ENCODE data around the gene VPS18. TPM values are rescaled to one million over a fixed set of nuclear protein-coding genes. Genes with fewer than 3 reads are reported as not detected.

VPS18 gene
- total RNA-seq, 1 experiment from 2014 or later: 14.3 TPM

- no peak for DNase-seq
- no TSS peak for BruUV-seq (replicated peaks)
- Mint-ChIP-seq H3K27ac (ENCODE audit: unreplicated experiment) (no peak overlapping the region), H3K36me3 (ENCODE audit: insufficient read depth, unreplicated experiment) (peaks cover 14% of the 10 kb centered on the region), H3K9me3 (ENCODE audit: low read depth, unreplicated experiment) (no peaks in the 10 kb centered on the region), H3K4me1 (ENCODE audit: low read depth, unreplicated experiment) (peaks cover 26% of the 10 kb centered on the region), H3K27me3 (ENCODE audit: unreplicated experiment) (no peaks in the 10 kb centered on the region), H3K4me3 (ENCODE audit: low read depth, unreplicated experiment) (no peak overlapping the region)
- no peak for TF ChIP-seq CTCF (IDR thresholded peaks at IDR 0.05; ENCODE audit: unreplicated experiment)
- intact Hi-C loops (cut with micrococcal nuclease; ENCODE audit: unreplicated experiment): no loop called here
- CTCF ChIA-PET: interaction anchor here (0.9 to 2.2 kb wide), 3 partner anchors 10 to 31 kb away, joined by 4 to 13 read pairs (median 10); partner anchors contain the start of gene VPS18
Observed at GRCh38 chr15:40863660-40864270, 30.5 kb upstream of the VPS18 start.

DNA sequence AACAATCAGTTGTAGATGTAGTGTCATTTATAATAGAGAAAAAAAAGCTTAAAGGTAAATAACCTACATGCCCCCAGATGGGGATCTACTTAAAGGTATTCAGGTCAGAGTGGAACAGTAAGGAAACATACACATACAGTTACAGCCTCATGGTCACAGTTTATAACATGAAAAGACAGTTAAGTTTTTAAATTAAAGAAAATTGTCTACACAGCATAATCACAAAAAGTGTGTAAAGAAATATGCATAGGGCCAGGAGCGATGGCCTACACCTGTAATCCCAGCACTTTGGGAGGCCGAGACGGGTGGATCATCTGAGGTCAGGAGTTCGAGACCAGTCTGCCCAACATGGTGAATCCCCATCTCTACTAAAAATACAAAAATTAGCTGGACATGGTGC lies 27.1 kb upstream of the VPS18 start:
- H3K27me3 Mint-ChIP-seq (ENCODE audit: unreplicated experiment): no peaks in the 10 kb centered on the region
- H3K36me3 Mint-ChIP-seq (ENCODE audit: insufficient read depth, unreplicated experiment): peaks cover 16% of the 10 kb centered on the region
- TF ChIP-seq CTCF (IDR thresholded peaks at IDR 0.05; ENCODE audit: unreplicated experiment): no peak
- no TSS peak for BruUV-seq (replicated peaks)
- intact Hi-C loops (cut with micrococcal nuclease; ENCODE audit: unreplicated experiment): no loop called here
- CTCF ChIA-PET: no interaction called here
- H3K4me3 Mint-ChIP-seq (ENCODE audit: low read depth, unreplicated experiment): no peak overlapping the region
- H3K27ac Mint-ChIP-seq (ENCODE audit: unreplicated experiment): no peak overlapping the region
- peaks cover 38% of the 10 kb centered on the region for H3K4me1 Mint-ChIP-seq (ENCODE audit: low read depth, unreplicated experiment)
- no peaks in the 10 kb centered on the region for H3K9me3 Mint-ChIP-seq (ENCODE audit: low read depth, unreplicated experiment)
- DNase-seq: no peak

DNA sequence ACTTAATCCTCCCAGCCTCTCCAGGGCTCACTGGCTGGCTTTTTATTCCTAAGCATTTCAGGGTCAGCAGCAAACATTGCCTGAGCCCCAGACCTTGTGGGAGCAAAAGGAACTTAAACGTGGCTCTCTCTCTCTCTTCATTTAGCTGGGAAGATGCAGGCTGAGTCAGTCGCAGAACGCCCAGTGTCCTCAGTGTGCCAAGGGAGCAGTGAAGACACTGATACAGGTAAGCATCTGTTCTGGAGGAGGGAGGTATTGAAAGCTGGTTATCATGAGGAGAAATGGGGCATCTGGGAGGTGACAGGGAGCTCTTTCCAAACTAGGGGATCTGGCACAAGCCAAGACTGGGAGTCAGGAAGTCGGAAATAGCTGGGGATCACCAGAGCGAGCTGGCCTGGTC lies 24.6 kb upstream of the VPS18 start:
- Mint-ChIP-seq H3K27me3 (ENCODE audit: unreplicated experiment) (no peaks in the 10 kb centered on the region), H3K4me1 (ENCODE audit: low read depth, unreplicated experiment) (peaks cover 42% of the 10 kb centered on the region), H3K4me3 (ENCODE audit: low read depth, unreplicated experiment) (no peak overlapping the region), H3K36me3 (ENCODE audit: insufficient read depth, unreplicated experiment) (peaks cover 27% of the 10 kb centered on the region), H3K9me3 (ENCODE audit: low read depth, unreplicated experiment) (no peaks in the 10 kb centered on the region), H3K27ac (ENCODE audit: unreplicated experiment) (no peak overlapping the region)
- BruUV-seq (replicated peaks): no TSS peak
- no peak for TF ChIP-seq CTCF (IDR thresholded peaks at IDR 0.05; ENCODE audit: unreplicated experiment)
- intact Hi-C loops (cut with micrococcal nuclease; ENCODE audit: unreplicated experiment): no loop called here
- DNase-seq: no peak
- CTCF ChIA-PET: interaction anchor here (2.3 to 5.4 kb wide), 2 partner anchors 12 to 24 kb away, joined by 6 to 73 read pairs; partner anchors contain the start of gene VPS18

DNA sequence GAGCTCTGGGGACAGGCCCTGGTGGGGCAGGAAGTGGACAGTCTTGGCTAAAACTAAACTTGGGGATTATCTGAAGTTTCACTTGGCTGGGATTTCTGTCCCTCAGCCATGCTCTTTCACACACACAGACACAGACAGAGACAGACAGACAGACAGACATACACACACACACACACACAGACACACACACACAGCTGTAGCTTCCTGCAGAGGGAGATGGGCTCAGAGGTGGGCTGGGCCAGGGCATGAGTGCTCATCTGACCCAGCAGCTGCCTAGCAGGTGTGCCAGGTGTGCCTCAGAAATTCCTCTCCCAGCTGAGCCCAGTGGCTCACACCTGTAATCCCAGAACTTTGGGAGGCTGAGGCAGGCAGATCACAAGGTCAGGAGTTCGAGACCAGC lies 23.5 kb upstream of the VPS18 start:
- CTCF ChIA-PET: interaction anchor here (2.3 to 5.4 kb wide), 3 partner anchors 13 to 23 kb away, joined by 6 to 73 read pairs (median 10); partner anchors contain the start of gene VPS18
- H3K27me3 Mint-ChIP-seq (ENCODE audit: unreplicated experiment): no peaks in the 10 kb centered on the region
- no peaks in the 10 kb centered on the region for H3K9me3 Mint-ChIP-seq (ENCODE audit: low read depth, unreplicated experiment)
- no peak overlapping the region for H3K4me3 Mint-ChIP-seq (ENCODE audit: low read depth, unreplicated experiment)
- H3K4me1 Mint-ChIP-seq (ENCODE audit: low read depth, unreplicated experiment): peaks cover 42% of the 10 kb centered on the region
- intact Hi-C loops (cut with micrococcal nuclease; ENCODE audit: unreplicated experiment): no loop called here
- TF ChIP-seq CTCF (IDR thresholded peaks at IDR 0.05; ENCODE audit: unreplicated experiment): no peak
- no peak for DNase-seq
- H3K36me3 Mint-ChIP-seq (ENCODE audit: insufficient read depth, unreplicated experiment): peaks cover 27% of the 10 kb centered on the region
- no TSS peak for BruUV-seq (replicated peaks)
- H3K27ac Mint-ChIP-seq (ENCODE audit: unreplicated experiment): no peak overlapping the region

Data from Calu3 (cell line).